ENCODE results near the gene JMJD1C. TPM values are rescaled to one million over a fixed set of nuclear protein-coding genes. Genes with fewer than 3 reads are reported as not detected.

The JMJD1C gene
- total RNA-seq, 4 donors from 2014 or later = 41.6 to 77.8 (median 56.9) TPM

DNA sequence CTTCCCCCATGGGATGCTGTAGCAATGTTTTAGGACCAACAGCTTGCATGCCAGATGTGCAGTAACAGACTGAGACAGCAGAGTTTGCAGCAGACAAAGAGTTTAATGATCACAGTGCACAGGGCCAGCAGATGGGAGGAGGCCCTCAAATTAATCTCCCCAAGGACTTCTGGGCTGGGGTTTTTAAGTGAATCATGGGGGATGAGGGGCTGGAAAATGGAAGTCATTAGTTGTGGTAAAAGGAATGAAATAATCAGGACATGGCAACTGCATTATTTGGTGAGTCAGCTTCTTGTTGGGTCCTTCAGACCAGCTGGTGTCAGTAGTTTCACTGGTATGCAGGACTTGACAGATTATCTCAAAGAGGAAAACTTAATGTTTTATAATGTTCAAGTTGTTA lies 345.2 kb downstream of the JMJD1C start:
- no peak overlapping the region for H3K4me3 ChIP-seq
- peaks cover 3 to 9% (median 5%) of the 10 kb centered on the region in 3 donors for H3K4me1 ChIP-seq
- no peaks in the 10 kb centered on the region for H3K9me3 ChIP-seq
- no peak for DNase-seq
- H3K27ac ChIP-seq = no peak overlapping the region
- no peaks in the 10 kb centered on the region for H3K27me3 ChIP-seq
- TF ChIP-seq POLR2A (IDR thresholded peaks at IDR 0.05) (no peak), CTCF (IDR thresholded peaks at IDR 0.05) (no peak)
- H3K36me3 ChIP-seq = no peaks in the 10 kb centered on the region
- intact Hi-C loops (cut with DNase I) = no loop called here

- no peaks in the 10 kb centered on the region for H3K9me3 ChIP-seq
- no peak for DNase-seq
- peaks cover 3 to 24% (median 19%) of the 10 kb centered on the region in 3 donors for H3K4me1 ChIP-seq
- no peak overlapping the region for H3K27ac ChIP-seq
- H3K36me3 ChIP-seq = no peaks in the 10 kb centered on the region
- no peaks in the 10 kb centered on the region for H3K27me3 ChIP-seq
- intact Hi-C loops (cut with DNase I) = no loop called here
- no peak overlapping the region for H3K4me3 ChIP-seq
- TF ChIP-seq CTCF (IDR thresholded peaks at IDR 0.05) = no peak
- no peak for TF ChIP-seq POLR2A (IDR thresholded peaks at IDR 0.05)
Observed at GRCh38 chr10:63119041-63119440, 346.7 kb downstream of the JMJD1C start.

Small RNA genes within 50 kb of the gene (small RNA-seq; reads per million reads assigned to genes)
- gene AC022022.1 = 0 reads per million in 4 donors
- 1.9 to 2.4 (median 2.0) reads per million in 4 donors for gene MIR1296

Other genes starting within 250 kb of the JMJD1C start
- gene REEP3, start 55.4 kb upstream of the JMJD1C start, total RNA-seq = 10 to 100 TPM; 27.5 to 32.5 (median 30.4) TPM